ENCODE data around the gene KCNK10.

DNA sequence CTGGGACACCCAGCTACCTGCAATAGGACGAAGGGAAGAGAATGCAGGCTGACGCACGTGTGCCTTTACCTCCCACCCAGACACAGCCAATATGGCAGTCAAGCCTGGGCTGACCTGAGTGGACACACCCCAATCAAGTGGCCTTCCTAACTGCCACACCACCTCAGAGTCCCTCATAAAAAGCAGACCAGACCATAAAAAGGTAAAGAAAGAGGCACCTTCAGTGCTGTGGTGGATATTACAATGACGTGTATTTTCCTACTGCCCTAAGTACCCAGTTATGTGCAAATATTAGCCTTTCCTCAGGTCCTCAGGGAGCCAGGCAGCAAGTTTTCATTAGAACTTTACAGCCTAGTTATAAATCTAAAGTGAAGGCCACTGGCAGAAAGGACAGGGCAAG lies 75.8 kb downstream of the KCNK10 start:
- TF ChIP-seq CTCF (IDR thresholded peaks at IDR 0.05) = no peak
- TF ChIP-seq REST (IDR thresholded peaks at IDR 0.05) = no peak
- TF ChIP-seq ELK1 (IDR thresholded peaks at IDR 0.05; ENCODE audit: low read depth, low read length) = no peak
- no peak for TF ChIP-seq BHLHE40 (IDR thresholded peaks at IDR 0.05; ENCODE audit: low read depth, low read length)
- TF ChIP-seq SREBF2 (IDR thresholded peaks at IDR 0.05) = no peak
